B cell (primary cell): ENCODE data around the gene DLX3. TPM values are rescaled to one million over a fixed set of nuclear protein-coding genes. Genes with fewer than 3 reads are reported as not detected.

Experiments
- ATAC-seq: fragments of 200-7000 bp; cut with Tn5 transposase; one replicate; pipeline ENCODE4 v1.10.0; 2021; ENCODE audit warnings: low read depth, mild to moderate bottlenecking, moderate number of reproducible peaks, moderate library complexity
- CTCF ChIA-PET: fragments of 350-600 bp; sonication (Branson Sonifier 250); formaldehyde crosslinking; loops from one replicate; lab custom pipeline; 2021; ENCODE audit warnings: antibody characterized with exemption, inconsistent platforms; lab: Charles Lee
- POLR2A ChIA-PET: fragments of 350-600 bp; sonication (Branson Sonifier 250); formaldehyde crosslinking; loops from one replicate; lab custom pipeline; 2021; ENCODE audit warnings: antibody characterized with exemption; lab: Charles Lee
- DNase-seq: peaks from one replicate; pipeline ENCODE4 v3.0.0; 2013
- H2AFZ ChIP-seq: 2 replicates; pipeline ENCODE4 v1.6.1; 2012; ENCODE audit warnings: mild to moderate bottlenecking, low read depth, low read length; ENCODE audit not compliant: insufficient read depth, poor library complexity, severe bottlenecking
- H3K27ac ChIP-seq, 2 donors: 1 replicate in 1 of 2; 2 replicates in 1 of 2; pipeline ENCODE4 v1.5.1; 2012 to 2013; ENCODE audit warnings: low read length in 2 of 2, mild to moderate bottlenecking in 2 of 2, moderate library complexity in 1 of 2
- H3K27me3 ChIP-seq, 4 experiments: fragments of 200-600 bp in 1 of 4; sonication (generic) in 1 of 4; replicated peaks in 1 of 4; 1 replicate in 2 of 4; 2 replicates in 2 of 4; pipeline versions ENCODE4 v1.6.1 to v1.7.0; 2013 to 2016; ENCODE audit warnings: low read length in 3 of 4, mild to moderate bottlenecking in 2 of 4, mixed read lengths in 1 of 4, moderate library complexity in 1 of 4; ENCODE audit not compliant: insufficient read depth in 4 of 4, control insufficient read depth in 3 of 4; ENCODE audit errors: control extremely low read depth in 1 of 4
- H3K36me3 ChIP-seq, 2 experiments: replicated peaks in 1 of 2; 1 replicate in 1 of 2; 2 replicates in 1 of 2; pipeline versions ENCODE4 v1.6.1 to v1.7.1; 2013; ENCODE audit warnings: low read length in 1 of 2; ENCODE audit not compliant: insufficient read depth in 2 of 2, control insufficient read depth in 1 of 2; ENCODE audit errors: control extremely low read depth in 1 of 2, extremely low read depth in 1 of 2
- H3K4me1 ChIP-seq, 2 donors: fragments of 200-600 bp in 1 of 2; sonication (generic) in 1 of 2; 1 replicate in 1 of 2; 2 replicates in 1 of 2; pipeline versions ENCODE4 v1.5.1 to v1.6.1; 2013 to 2017; ENCODE audit warnings: low read length in 2 of 2; ENCODE audit not compliant: control insufficient read depth in 2 of 2, insufficient read depth in 2 of 2
- H3K4me2 ChIP-seq: replicated peaks from 2 replicates; pipeline ENCODE3; 2012; ENCODE audit warnings: mild to moderate bottlenecking, low read depth, low read length; ENCODE audit not compliant: poor library complexity, severe bottlenecking
- H3K4me3 ChIP-seq, 5 experiments: fragments of 200-600 bp in 1 of 5; sonication (generic) in 1 of 5; 1 replicate in 3 of 5; 2 replicates in 2 of 5; pipeline versions ENCODE4 v1.5.1 to v1.7.0; 2011 to 2016; ENCODE audit warnings: low read length in 4 of 5, mild to moderate bottlenecking in 4 of 5, low read depth in 2 of 5, control low read depth in 1 of 5, moderate library complexity in 1 of 5; ENCODE audit not compliant: insufficient read depth in 1 of 5; ENCODE audit errors: control extremely low read depth in 1 of 5, extremely low read depth in 1 of 5
- H3K79me2 ChIP-seq: fragments of 200-600 bp; sonication (generic); one replicate; pipeline ENCODE4 v1.6.0; 2016; ENCODE audit warnings: low read length; ENCODE audit not compliant: control insufficient read depth, insufficient read depth
- H3K9ac ChIP-seq: fragments of 200-600 bp; sonication (generic); 2 replicates; pipeline ENCODE4 v1.6.1; 2017; ENCODE audit warnings: mild to moderate bottlenecking, low read length, moderate library complexity
- H3K9me3 ChIP-seq, 3 donors: one replicate each; pipeline versions ENCODE4 v1.6.1 to v1.7.1; 2013; ENCODE audit warnings: low read length in 2 of 3; ENCODE audit not compliant: control insufficient read depth in 2 of 3, insufficient read depth in 1 of 3; ENCODE audit errors: control extremely low read depth in 1 of 3
- H4K20me1 ChIP-seq: 2 replicates; pipeline ENCODE4 v1.6.0; 2012; ENCODE audit warnings: mild to moderate bottlenecking, low read length; ENCODE audit not compliant: insufficient read depth, control insufficient read depth, poor library complexity, severe bottlenecking
- H3K27ac Mint-ChIP-seq: one replicate; pipeline ENCODE4 v1.8.0; 2021; ENCODE audit warnings: mixed read lengths
- H3K27me3 Mint-ChIP-seq: one replicate; pipeline ENCODE4 v1.8.0; 2021; ENCODE audit warnings: mixed read lengths
- H3K4me1 Mint-ChIP-seq: one replicate; pipeline ENCODE4 v1.8.0; 2021; ENCODE audit warnings: mixed read lengths
- H3K4me3 Mint-ChIP-seq: one replicate; pipeline ENCODE4 v1.8.0; 2021; ENCODE audit warnings: mixed read lengths
- H3K9me3 Mint-ChIP-seq: one replicate; pipeline ENCODE4 v1.8.0; 2022; ENCODE audit warnings: mixed read lengths; ENCODE audit not compliant: insufficient read depth
- EZH2 ChIP-seq: IDR thresholded peaks from 2 replicates; pipeline ENCODE4 v1.6.1; 2012; ENCODE audit warnings: borderline replicate concordance, low read depth, mild to moderate bottlenecking, moderate library complexity, low read length; ENCODE audit not compliant: insufficient read depth, poor library complexity, severe bottlenecking
- WGBS: methylation state at CpG from one replicate; pipeline ENCODE4 v1.1.5; 2013; ENCODE audit warnings: missing lambda C conversion rate; ENCODE audit not compliant: insufficient coverage; 5-methylcytosine and 5-hydroxymethylcytosine counted together
- intact Hi-C: fragments of 100-400 bp; cut with micrococcal nuclease; formaldehyde crosslinking; loops from one replicate; pipeline ENCODE4 v1.10.0; 2022
- polyA plus RNA-seq: library from polyadenylated mRNA; depleted of rRNA; stranded (reverse); fragments of >200 nt; gene quantifications from 2 replicates; pipeline ENCODE4 v1.2.3, GENCODE V29; 2012
- total RNA-seq, 2 donors: library from RNA; stranded (reverse); fragments of 120-200 nt in 1 of 2; gene quantifications; 1 replicate in 1 of 2; 2 replicates in 1 of 2; pipeline versions ENCODE4 v1.2.3 to v1.2.4, GENCODE V29; 2013 to 2022
- TF ChIP-seq, protein P1 (sequence below): fragments of 200-600 bp; IDR thresholded peaks from one replicate; pipeline ENCODE4 v1.8.0; 2022; ENCODE audit warnings: antibody characterized with exemption, mild to moderate bottlenecking

The DLX3 gene
- total and polyA plus RNA-seq, 2 donors (not counting 1 experiment from before 2014, with no cell fraction given) = not detected

DNA sequence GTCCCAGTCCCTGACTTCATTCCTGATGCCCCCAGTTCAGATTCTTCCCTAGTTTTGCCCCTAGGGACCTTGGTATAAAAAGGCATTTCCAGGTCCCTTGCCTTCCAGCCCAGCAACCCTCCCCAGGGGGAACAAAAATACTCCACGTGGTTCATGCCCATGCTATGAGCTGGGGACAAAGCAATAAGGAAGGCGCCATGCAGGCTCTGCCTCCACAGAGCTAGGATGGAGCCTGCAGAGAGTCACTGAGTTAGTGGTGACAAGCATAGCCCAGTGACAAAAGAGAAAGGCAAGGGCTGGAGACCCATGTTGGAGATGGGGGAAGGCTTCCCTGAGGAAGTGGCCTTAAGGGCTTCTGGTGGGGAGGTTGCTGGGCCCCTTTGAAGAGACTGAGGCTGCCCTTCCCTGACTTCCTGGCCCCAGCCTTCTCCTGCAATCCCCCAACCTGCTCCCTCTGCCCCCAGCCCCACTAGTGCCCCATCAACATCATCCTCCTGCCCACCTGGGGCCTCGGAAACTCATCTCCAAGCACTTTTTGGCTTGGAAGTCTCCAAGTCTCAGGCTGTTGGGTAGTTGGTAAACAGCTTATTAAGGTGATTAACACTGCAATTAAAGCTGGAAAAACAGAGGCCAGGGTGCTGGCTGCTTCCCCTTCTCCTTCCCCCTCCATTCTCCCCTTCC, 9.6 kb downstream of the DLX3 start:
- ChIA-PET POLR2A (no interaction called here), CTCF (interaction anchor here (0.6 to 5.1 kb wide), 4 partner anchors 11 to 108 kb away, joined by 4 to 41 read pairs (median 4); no protein-coding TSS in a partner anchor)
- Histone ChIP-seq H3K4me1 (no peaks in the 10 kb centered on the region), H3K4me3 (no peak overlapping the region), H3K9me3 (peaks cover 0 to 2% (median 0%) of the 10 kb centered on the region in 3 donors), H3K27ac (no peak overlapping the region), H3K9ac (no peak overlapping the region), H3K4me2 (no peak overlapping the region), H2AFZ (no peak overlapping the region), H3K36me3 (no peaks in the 10 kb centered on the region), H3K27me3 (peaks cover 0 to 69% (median 10%) of the 10 kb centered on the region in 4 experiments), H3K79me2 (no peaks in the 10 kb centered on the region), H4K20me1 (no peaks in the 10 kb centered on the region)
- WGBS = 48% methylated on average over 2 of the region's 3 CpGs
- DNase-seq (no peak), ATAC-seq (no peak)
- no peaks in the 10 kb centered on the region for H3K9me3 Mint-ChIP-seq
- H3K4me1 Mint-ChIP-seq = no peaks in the 10 kb centered on the region
- peaks cover 72% of the 10 kb centered on the region for H3K27me3 Mint-ChIP-seq
- intact Hi-C loops = no loop called here
- TF ChIP-seq EZH2 = no peak
- TF ChIP-seq, protein P1, sequence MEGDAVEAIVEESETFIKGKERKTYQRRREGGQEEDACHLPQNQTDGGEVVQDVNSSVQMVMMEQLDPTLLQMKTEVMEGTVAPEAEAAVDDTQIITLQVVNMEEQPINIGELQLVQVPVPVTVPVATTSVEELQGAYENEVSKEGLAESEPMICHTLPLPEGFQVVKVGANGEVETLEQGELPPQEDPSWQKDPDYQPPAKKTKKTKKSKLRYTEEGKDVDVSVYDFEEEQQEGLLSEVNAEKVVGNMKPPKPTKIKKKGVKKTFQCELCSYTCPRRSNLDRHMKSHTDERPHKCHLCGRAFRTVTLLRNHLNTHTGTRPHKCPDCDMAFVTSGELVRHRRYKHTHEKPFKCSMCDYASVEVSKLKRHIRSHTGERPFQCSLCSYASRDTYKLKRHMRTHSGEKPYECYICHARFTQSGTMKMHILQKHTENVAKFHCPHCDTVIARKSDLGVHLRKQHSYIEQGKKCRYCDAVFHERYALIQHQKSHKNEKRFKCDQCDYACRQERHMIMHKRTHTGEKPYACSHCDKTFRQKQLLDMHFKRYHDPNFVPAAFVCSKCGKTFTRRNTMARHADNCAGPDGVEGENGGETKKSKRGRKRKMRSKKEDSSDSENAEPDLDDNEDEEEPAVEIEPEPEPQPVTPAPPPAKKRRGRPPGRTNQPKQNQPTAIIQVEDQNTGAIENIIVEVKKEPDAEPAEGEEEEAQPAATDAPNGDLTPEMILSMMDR = no peak
- no peak overlapping the region for H3K27ac Mint-ChIP-seq
- no peak overlapping the region for H3K4me3 Mint-ChIP-seq

GRCh38 chr17:49984776-49985175, 10.2 kb downstream of the DLX3 start:
- Mint-ChIP-seq H3K27me3 (peaks cover 69% of the 10 kb centered on the region), H3K27ac (no peak overlapping the region), H3K4me3 (no peak overlapping the region), H3K9me3 (no peaks in the 10 kb centered on the region), H3K4me1 (no peaks in the 10 kb centered on the region)
- H3K79me2 ChIP-seq = no peaks in the 10 kb centered on the region
- TF ChIP-seq EZH2 = no peak
- TF ChIP-seq, protein P1 = no peak
- no peak for DNase-seq
- intact Hi-C loops = no loop called here
- no peak overlapping the region for H3K4me3 ChIP-seq
- H2AFZ ChIP-seq = no peak overlapping the region
- peaks cover 0 to 68% (median 11%) of the 10 kb centered on the region in 4 experiments for H3K27me3 ChIP-seq
- no peak overlapping the region for H3K4me2 ChIP-seq
- WGBS = 80% methylated on average over 1 of the region's 2 CpGs
- H3K4me1 ChIP-seq = no peaks in the 10 kb centered on the region
- H3K27ac ChIP-seq = no peak overlapping the region
- no peak overlapping the region for H3K9ac ChIP-seq
- no peaks in the 10 kb centered on the region for H3K36me3 ChIP-seq
- CTCF ChIA-PET = interaction anchor here (1.6 kb wide), 1 partner anchor 33 kb away, joined by 5 read pairs; no protein-coding TSS in a partner anchor
- no peak for ATAC-seq
- POLR2A ChIA-PET = no interaction called here
- H3K9me3 ChIP-seq = peaks cover 0 to 2% (median 0%) of the 10 kb centered on the region in 3 donors
- H4K20me1 ChIP-seq = no peaks in the 10 kb centered on the region
